Stomach (tissue), 4 donors: Measurements from ENCODE around the gene CRIM1.

Experiments
- EP300 ChIP-seq: sonication (generic); formaldehyde crosslinking; IDR thresholded peaks from one replicate; pipeline ENCODE4 v1.6.1; 2017; ENCODE audit warnings: antibody characterized with exemption
- POLR2A ChIP-seq, 4 donors: fragments of 450-650 bp; IDR thresholded peaks; one replicate each; pipeline ENCODE4 v1.6.1; 2016; ENCODE audit warnings: antibody characterized with exemption in 4 of 4, control low read depth in 2 of 4, mild to moderate bottlenecking in 1 of 4, moderate library complexity in 1 of 4
- POLR2AphosphoS5 ChIP-seq, 3 donors: sonication (generic); formaldehyde crosslinking; IDR thresholded peaks; one replicate each; pipeline ENCODE4 v1.6.1; 2016; ENCODE audit warnings: antibody characterized with exemption in 3 of 3
- TF ChIP-seq, protein P1 (sequence below), 7 experiments: fragments of 450-650 bp in 4 of 7; fragments of 200-600 bp in 3 of 7; sonication (generic) in 3 of 7; IDR thresholded peaks; one replicate each; pipeline ENCODE4 v1.5.1; 2016 to 2019; ENCODE audit warnings: antibody characterized with exemption in 7 of 7, control low read depth in 2 of 7, mild to moderate bottlenecking in 1 of 7

DNA sequence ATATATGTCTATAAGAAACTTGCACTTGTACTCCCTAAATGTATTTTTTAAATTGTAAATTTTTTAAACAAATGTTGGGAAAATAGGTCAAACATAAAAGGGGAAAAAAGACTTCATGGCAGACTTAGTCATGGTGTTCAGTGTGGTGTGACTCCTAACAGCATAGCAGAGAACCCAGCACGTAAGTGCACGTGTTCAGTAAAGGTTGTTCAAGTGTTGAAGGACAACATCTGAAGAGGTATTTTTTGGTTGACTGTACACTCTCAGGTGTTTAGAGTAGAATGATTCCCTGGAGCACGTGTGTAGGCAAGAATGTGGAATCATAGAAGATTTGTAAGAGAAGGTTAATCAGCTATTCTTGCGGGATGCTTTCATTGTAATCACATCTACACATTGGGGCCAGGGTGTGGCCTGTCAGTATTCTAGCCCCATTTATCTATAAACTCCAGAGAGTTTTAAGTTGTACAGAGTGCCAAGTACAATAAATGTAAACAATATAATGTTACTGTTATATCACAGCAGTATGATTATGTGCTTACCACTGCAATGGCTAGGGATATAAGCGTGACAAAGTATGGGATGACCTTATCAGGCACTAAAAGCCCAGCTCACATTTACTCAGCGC is 106.8 kb downstream of the CRIM1 start:
- TF ChIP-seq, protein P1, sequence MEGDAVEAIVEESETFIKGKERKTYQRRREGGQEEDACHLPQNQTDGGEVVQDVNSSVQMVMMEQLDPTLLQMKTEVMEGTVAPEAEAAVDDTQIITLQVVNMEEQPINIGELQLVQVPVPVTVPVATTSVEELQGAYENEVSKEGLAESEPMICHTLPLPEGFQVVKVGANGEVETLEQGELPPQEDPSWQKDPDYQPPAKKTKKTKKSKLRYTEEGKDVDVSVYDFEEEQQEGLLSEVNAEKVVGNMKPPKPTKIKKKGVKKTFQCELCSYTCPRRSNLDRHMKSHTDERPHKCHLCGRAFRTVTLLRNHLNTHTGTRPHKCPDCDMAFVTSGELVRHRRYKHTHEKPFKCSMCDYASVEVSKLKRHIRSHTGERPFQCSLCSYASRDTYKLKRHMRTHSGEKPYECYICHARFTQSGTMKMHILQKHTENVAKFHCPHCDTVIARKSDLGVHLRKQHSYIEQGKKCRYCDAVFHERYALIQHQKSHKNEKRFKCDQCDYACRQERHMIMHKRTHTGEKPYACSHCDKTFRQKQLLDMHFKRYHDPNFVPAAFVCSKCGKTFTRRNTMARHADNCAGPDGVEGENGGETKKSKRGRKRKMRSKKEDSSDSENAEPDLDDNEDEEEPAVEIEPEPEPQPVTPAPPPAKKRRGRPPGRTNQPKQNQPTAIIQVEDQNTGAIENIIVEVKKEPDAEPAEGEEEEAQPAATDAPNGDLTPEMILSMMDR (IDR thresholded peaks at IDR 0.05) = no peak
- no peak for TF ChIP-seq POLR2AphosphoS5 (IDR thresholded peaks at IDR 0.05)
- TF ChIP-seq POLR2A (IDR thresholded peaks at IDR 0.05) = no peak
- TF ChIP-seq EP300 = no peak
